IMR-90 (cell line): Measurements from ENCODE around the gene PBRM1.

Experiments
- CHD1 ChIP-seq: IDR thresholded peaks from 2 replicates; pipeline ENCODE4 v1.6.1; 2012; ENCODE audit warnings: low read depth, low read length, improper control_type of control experiment
- RCOR1 ChIP-seq: IDR thresholded peaks from 2 replicates; pipeline ENCODE4 v1.6.1; 2012; ENCODE audit warnings: mild to moderate bottlenecking, low read length, improper control_type of control experiment; ENCODE audit not compliant: insufficient replicate concordance

DNA sequence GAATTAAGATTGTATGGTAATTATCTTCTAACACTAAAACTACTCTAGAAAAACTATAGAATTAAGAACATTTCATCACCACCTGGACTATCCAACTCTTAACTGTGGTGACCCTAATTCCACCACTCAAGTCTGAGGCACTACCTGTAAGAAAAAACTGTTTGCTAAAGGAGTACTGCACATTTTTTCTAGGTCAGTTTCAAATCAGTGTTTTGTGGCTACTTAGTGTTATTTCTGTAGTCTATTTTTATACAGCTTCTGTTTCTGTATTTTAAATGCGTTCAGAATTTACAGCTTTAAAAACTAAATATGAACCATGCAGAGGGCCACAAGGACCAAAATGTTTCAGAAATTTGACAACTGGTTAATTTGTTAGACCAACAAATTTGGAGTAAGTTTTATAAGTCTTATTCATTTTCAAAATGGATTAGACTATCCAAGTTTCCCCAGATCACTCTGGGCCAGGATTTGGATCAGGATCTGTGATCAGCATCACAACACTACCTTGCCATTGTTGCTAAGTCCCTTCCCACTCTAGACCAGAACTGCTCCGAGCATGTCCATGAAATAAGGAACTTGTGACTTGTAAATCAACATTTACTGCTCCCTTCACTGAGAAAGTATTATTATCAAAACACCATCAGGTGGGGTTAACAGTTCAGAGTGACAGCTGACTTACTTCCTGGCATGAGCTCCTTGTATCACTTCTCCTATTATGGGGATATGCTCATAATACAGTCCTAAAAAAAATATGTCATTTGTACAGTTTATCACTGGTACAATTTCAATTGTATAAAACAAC lies 11.3 kb upstream of the PBRM1 start:
- TF ChIP-seq RCOR1 (no peak), CHD1 (no peak)
